HepG2 (cell line): ENCODE results near the gene PKD2L1. TPM values are rescaled to one million over a fixed set of nuclear protein-coding genes. Genes with fewer than 3 reads are reported as not detected.

ENCODE experiments used
- ATAC-seq: fragments of 200-7000 bp; cut with Tn5 transposase; 3 replicates; pipeline ENCODE4 v1.9.1; 2020; ENCODE audit warnings: mild to moderate bottlenecking, moderate library complexity
- BruUV-seq: library from RNA; stranded (reverse); fragments of 400-500 nt; replicated peaks from 2 replicates; lab custom pipeline; 2021; lab: Mats Ljungman, UMichigan
- CTCF ChIA-PET: fragments of 300-600 bp; formaldehyde crosslinking; extraction: SDS; loops from one replicate; lab custom pipeline; 2021; ENCODE audit warnings: low total read pairs, inconsistent platforms, low intra/inter-chr PET ratio; lab: Yijun Ruan, JAX
- POLR2A ChIA-PET: fragments of 350-600 bp; sonication (Branson Sonifier 250); formaldehyde crosslinking; loops from one replicate; lab custom pipeline; 2020; ENCODE audit warnings: antibody characterized with exemption, inconsistent platforms; lab: Yijun Ruan, JAX
- DNase-seq: peaks from one replicate; pipeline ENCODE4 v3.0.0-alpha.2; 2015; ENCODE audit warnings: low spot score
- FAIRE-seq: peaks from 3 replicates; lab custom pipeline; 2011; peaks lifted over from hg19 to GRCh38; lab: Jason Lieb, UNC
- H2AFZ ChIP-seq: one replicate; pipeline ENCODE4 v1.6.1; 2011; ENCODE audit warnings: low read length, inconsistent platforms
- H3K27ac ChIP-seq: fragments of 300-600 bp; 3 replicates; pipeline ENCODE4 v1.8.0; 2011; ENCODE audit warnings: mixed run types, mild to moderate bottlenecking, mixed read lengths, low read length, inconsistent platforms; ENCODE audit not compliant: insufficient read depth; ENCODE audit errors: extremely low read length
- H3K27me3 ChIP-seq, 2 experiments: fragments of 200-600 bp in 1 of 2; 2 replicates in 1 of 2; 3 replicates in 1 of 2; pipeline versions ENCODE4 v1.6.0 to v1.8.0; 2011; ENCODE audit warnings: low read length in 2 of 2, mild to moderate bottlenecking in 2 of 2, moderate library complexity in 2 of 2, inconsistent platforms in 1 of 2; ENCODE audit not compliant: insufficient read depth in 2 of 2, control insufficient read depth in 1 of 2
- H3K36me3 ChIP-seq, 2 experiments: fragments of 200-600 bp in 1 of 2; replicated peaks in 1 of 2; 2 replicates in 1 of 2; 3 replicates in 1 of 2; pipeline versions ENCODE4 v1.5.1 to v1.8.0; 2011; ENCODE audit warnings: low read length in 2 of 2, inconsistent platforms in 1 of 2; ENCODE audit not compliant: insufficient read depth in 2 of 2, control insufficient read depth in 1 of 2
- H3K4me1 ChIP-seq: 2 replicates; pipeline ENCODE4 v1.5.1; 2012; ENCODE audit warnings: low read length, inconsistent platforms; ENCODE audit not compliant: insufficient read depth
- H3K4me2 ChIP-seq: 2 replicates; pipeline ENCODE4 v1.6.0; 2011; ENCODE audit warnings: low read depth, low read length, inconsistent platforms
- H3K4me3 ChIP-seq, 3 experiments: fragments of 200-600 bp in 1 of 3; sonication (generic), shearing (Covaris generic) in 1 of 3; replicated peaks in 1 of 3; 2 replicates each; pipeline ENCODE4 v1.5.1; 2011 to 2016; ENCODE audit warnings: low read length in 3 of 3, inconsistent platforms in 2 of 3, low read depth in 2 of 3, mild to moderate bottlenecking in 2 of 3, control low read depth in 1 of 3, mixed read lengths in 1 of 3; ENCODE audit not compliant: insufficient read depth in 1 of 3
- H3K79me2 ChIP-seq: one replicate; pipeline ENCODE4 v1.6.1; 2011; ENCODE audit warnings: low read length, inconsistent platforms; ENCODE audit not compliant: insufficient read depth
- H3K9ac ChIP-seq: 2 replicates; pipeline ENCODE4 v1.6.0; 2011; ENCODE audit warnings: mild to moderate bottlenecking, low read depth, low read length, inconsistent platforms; ENCODE audit not compliant: insufficient read depth
- H3K9me3 ChIP-seq: 2 replicates; pipeline ENCODE4 v1.5.1; 2012; ENCODE audit warnings: mild to moderate bottlenecking, low read length
- H4K20me1 ChIP-seq: 2 replicates; pipeline ENCODE4 v1.6.0; 2011; ENCODE audit warnings: inconsistent platforms, mild to moderate bottlenecking, low read length, moderate library complexity; ENCODE audit not compliant: insufficient read depth
- ATF3 ChIP-seq: sonication (generic); formaldehyde crosslinking; IDR thresholded peaks from 2 replicates; pipeline ENCODE4 v1.4.0; 2020; ENCODE audit warnings: missing genetic modification reagents
- CSRNP1 ChIP-seq: sonication (generic); formaldehyde crosslinking; IDR thresholded peaks from 2 replicates; pipeline ENCODE4 v1.8.1; 2023; ENCODE audit warnings: mild to moderate bottlenecking, missing genetic modification reagents
- MEIS1 ChIP-seq: sonication (generic); formaldehyde crosslinking; IDR thresholded peaks from 2 replicates; pipeline ENCODE4 v1.9.0; 2021; ENCODE audit warnings: mild to moderate bottlenecking, missing genetic modification reagents, moderate library complexity, borderline replicate concordance
- MXD1 ChIP-seq: sonication (generic); formaldehyde crosslinking; IDR thresholded peaks from 2 replicates; pipeline ENCODE4 v1.4.0; 2020; ENCODE audit warnings: mild to moderate bottlenecking, missing genetic modification reagents
- NFIB ChIP-seq: sonication (generic); formaldehyde crosslinking; IDR thresholded peaks from 2 replicates; pipeline ENCODE4 v1.9.0; 2021; ENCODE audit warnings: missing genetic modification reagents, mild to moderate bottlenecking, borderline replicate concordance
- PRDM15 ChIP-seq: sonication (generic); formaldehyde crosslinking; IDR thresholded peaks from 2 replicates; pipeline ENCODE4 v1.4.0; 2020; ENCODE audit warnings: missing genetic modification reagents
- SAP130 ChIP-seq: IDR thresholded peaks from 2 replicates; pipeline ENCODE4 v1.6.1; 2016; ENCODE audit warnings: low read depth
- ZNF296 ChIP-seq: sonication (generic); formaldehyde crosslinking; conservative IDR thresholded peaks from 2 replicates; pipeline ENCODE4 v1.5.0; 2020; ENCODE audit warnings: mild to moderate bottlenecking, missing genetic modification reagents
- ZNF331 ChIP-seq: sonication (generic); formaldehyde crosslinking; IDR thresholded peaks from 2 replicates; pipeline ENCODE4 v1.4.0; 2020; ENCODE audit warnings: missing genetic modification reagents
- ZNF414 ChIP-seq: sonication (generic); formaldehyde crosslinking; IDR thresholded peaks from 2 replicates; pipeline ENCODE4 v1.5.0; 2020; ENCODE audit warnings: missing genetic modification reagents
- ZNF720 ChIP-seq: sonication (generic); formaldehyde crosslinking; IDR thresholded peaks from 2 replicates; pipeline ENCODE4 v1.4.0; 2020; ENCODE audit warnings: missing genetic modification reagents
- WGBS: methylation state at CpG from one replicate; pipeline ENCODE4 v1.1.6; 2017; ENCODE audit warnings: low lambda C conversion rate; 5-methylcytosine and 5-hydroxymethylcytosine counted together
- in situ Hi-C: cut with HindIII; loops from 2 replicates; pipeline ENCODE4 v1.10.0; 2017; ENCODE audit warnings: low pct_unique_long_range_greater_than_20kb; ENCODE audit not compliant: extremely low pct_ligation_motif_present
- intact Hi-C: fragments of 100-400 bp; cut with micrococcal nuclease; formaldehyde crosslinking; loops from one replicate; pipeline ENCODE4 v1.10.0; 2022; ENCODE audit not compliant: unreplicated experiment
- polyA plus RNA-seq, 8 experiments: library from polyadenylated mRNA; depleted of rRNA in 3 of 8; stranded (reverse) in 7 of 8; unstranded in 1 of 8; fragments of >200 nt; fragmentation: Illumina TruSeq in 4 of 8; extraction: Trizol in 4 of 8; gene quantifications; 2 replicates each; pipeline versions ENCODE4 v1.2.1 to v1.2.3, GENCODE V29; 2011 to 2016; ENCODE audit warnings: low read depth in 4 of 8, missing spikeins in 1 of 8, mixed read lengths in 1 of 8; ENCODE audit not compliant: insufficient read depth in 1 of 8
- total RNA-seq, 5 experiments: library from RNA; depleted of rRNA; stranded (reverse); fragments of >200 nt; fragmentation: Illumina TruSeq; extraction: Trizol; gene quantifications; 2 replicates each; pipeline ENCODE4 v1.2.3, GENCODE V29; 2016; ENCODE audit warnings: low read depth in 1 of 5

Gene PKD2L1
- total and polyA plus RNA-seq, 2 of the 13 experiments (the other 11 are each of a cell fraction or from before 2014, with no cell fraction given), result 0.07 to 0.15 TPM

- peaks cover 14 to 68% of the 10 kb centered on the region in 2 experiments for H3K36me3 ChIP-seq
- no peak overlapping the region for H3K4me3 ChIP-seq
- no peaks in the 10 kb centered on the region for H3K4me1 ChIP-seq
- BruUV-seq, result no TSS peak
- H3K9ac ChIP-seq, result no peak overlapping the region
- no peak overlapping the region for H3K4me2 ChIP-seq
- DNase-seq (no peak), FAIRE-seq (no peak), ATAC-seq (no peak)
- in situ Hi-C loops (no loop called here), intact Hi-C loops (no loop called here)
- CTCF ChIA-PET, result no interaction called here
- no peak for TF ChIP-seq MEIS1
- no peak for TF ChIP-seq CSRNP1
- no peak for TF ChIP-seq SAP130 (CRISPR knock-in tag)
- no peak for TF ChIP-seq MXD1
- no peak for TF ChIP-seq ZNF414 (CRISPR knock-in tag)
- no peak for TF ChIP-seq ATF3
- TF ChIP-seq ZNF296, result no peak
- TF ChIP-seq PRDM15 (CRISPR knock-in tag), result no peak
- no peak for TF ChIP-seq ZNF720 (CRISPR knock-in tag)
- TF ChIP-seq NFIB (CRISPR knock-in tag), result no peak
- no peak for TF ChIP-seq ZNF331 (CRISPR knock-in tag)
- H3K27ac ChIP-seq, result no peak overlapping the region
- no peaks in the 10 kb centered on the region for H4K20me1 ChIP-seq
- no peak overlapping the region for H2AFZ ChIP-seq
- H3K27me3 ChIP-seq, result no peaks in the 10 kb centered on the region
- 97% methylated on average over 3 of the region's 3 CpGs for WGBS
- H3K9me3 ChIP-seq, result no peaks in the 10 kb centered on the region
- POLR2A ChIA-PET, result no interaction called here
- H3K79me2 ChIP-seq, result no peaks in the 10 kb centered on the region
Measured at GRCh38 chr10:100239851-100240250, 90.2 kb downstream of the PKD2L1 start.
